Measurements from ENCODE around the gene AGBL4. TPM values are rescaled to one million over a fixed set of nuclear protein-coding genes. Genes with fewer than 3 reads are reported as not detected.

The AGBL4 gene
- total and polyA plus RNA-seq, 2 experiments from 2014 or later = not detected

GRCh38 chr1:48668339-48668738 is 1355.4 kb downstream of the AGBL4 start:
- TF ChIP-seq CTCF (IDR thresholded peaks at IDR 0.05; ENCODE audit: low read depth, low read length) = no peak
- no peaks in the 10 kb centered on the region for H3K9me3 ChIP-seq (ENCODE audit: low read depth)
- no peak overlapping the region for H3K4me3 ChIP-seq
- H3K27me3 ChIP-seq = peaks cover 82% of the 10 kb centered on the region
- H3K36me3 ChIP-seq = no peaks in the 10 kb centered on the region
- no peak overlapping the region for H3K27ac ChIP-seq
- no peaks in the 10 kb centered on the region for H3K4me1 ChIP-seq (ENCODE audit: low read depth)
- no peak for DNase-seq (ENCODE audit: low read depth in 1 of 2, low spot score in 1 of 2)

GRCh38 chr1:48667782-48668181 is 1356.0 kb downstream of the AGBL4 start:
- Histone ChIP-seq H3K4me3 (no peak overlapping the region), H3K4me1 (ENCODE audit: low read depth) (no peaks in the 10 kb centered on the region), H3K36me3 (no peaks in the 10 kb centered on the region), H3K9me3 (ENCODE audit: low read depth) (no peaks in the 10 kb centered on the region), H3K27ac (no peak overlapping the region), H3K27me3 (peaks cover 82% of the 10 kb centered on the region)
- no peak for TF ChIP-seq CTCF (IDR thresholded peaks at IDR 0.05; ENCODE audit: low read depth, low read length)
- no peak for DNase-seq (ENCODE audit: low read depth in 1 of 2, low spot score in 1 of 2)

- DNase-seq (ENCODE audit: low read depth in 1 of 2, low spot score in 1 of 2) = no peak
- Histone ChIP-seq H3K4me1 (ENCODE audit: low read depth) (no peaks in the 10 kb centered on the region), H3K36me3 (no peaks in the 10 kb centered on the region), H3K27ac (no peak overlapping the region), H3K27me3 (peaks cover 84% of the 10 kb centered on the region), H3K4me3 (no peak overlapping the region), H3K9me3 (ENCODE audit: low read depth) (no peaks in the 10 kb centered on the region)
- no peak for TF ChIP-seq CTCF (IDR thresholded peaks at IDR 0.05; ENCODE audit: low read depth, low read length)
Observed at GRCh38 chr1:48665708-48666407, 1357.9 kb downstream of the AGBL4 start.

GRCh38 chr1:48661726-48662463 is 1361.9 kb downstream of the AGBL4 start:
- Histone ChIP-seq H3K4me1 (ENCODE audit: low read depth) (no peaks in the 10 kb centered on the region), H3K9me3 (ENCODE audit: low read depth) (no peaks in the 10 kb centered on the region), H3K27me3 (peaks cover 75% of the 10 kb centered on the region), H3K27ac (no peak overlapping the region), H3K4me3 (no peak overlapping the region), H3K36me3 (no peaks in the 10 kb centered on the region)
- no peak for TF ChIP-seq CTCF (IDR thresholded peaks at IDR 0.05; ENCODE audit: low read depth, low read length)
- no peak for DNase-seq (ENCODE audit: low read depth in 1 of 2, low spot score in 1 of 2)

- Histone ChIP-seq H3K4me1 (ENCODE audit: low read depth) (peaks cover 1% of the 10 kb centered on the region), H3K36me3 (no peaks in the 10 kb centered on the region), H3K4me3 (no peak overlapping the region), H3K27me3 (peaks cover 63% of the 10 kb centered on the region), H3K9me3 (ENCODE audit: low read depth) (no peaks in the 10 kb centered on the region), H3K27ac (no peak overlapping the region)
- no peak for DNase-seq (ENCODE audit: low read depth in 1 of 2, low spot score in 1 of 2)
- TF ChIP-seq CTCF (IDR thresholded peaks at IDR 0.05; ENCODE audit: low read depth, low read length) = no peak
Observed at GRCh38 chr1:48659801-48660200, 1364.0 kb downstream of the AGBL4 start.

Measured in cardiac muscle cell (in vitro differentiated cells and primary cell).